Fibroblast of skin of left quadriceps (primary cell): ENCODE data around the gene MTRFR.

Experiments
- DNase-seq, 2 experiments: peaks; one replicate each; pipeline ENCODE4 v3.0.0-alpha.2; 2013; ENCODE audit warnings: low read depth in 2 of 2

Gene MTRFR

GRCh38 chr12:123270214-123271000, 37.2 kb downstream of the MTRFR start:
- DNase-seq: no peak

- DNase-seq: no peak
Measured at GRCh38 chr12:123271001-123271668, 37.9 kb downstream of the MTRFR start.

GRCh38 chr12:123273166-123273565, 39.9 kb downstream of the MTRFR start:
- no peak for DNase-seq

- no peak for DNase-seq
Measured at GRCh38 chr12:123278101-123278627, 44.9 kb downstream of the MTRFR start.

GRCh38 chr12:123280971-123281370, 47.7 kb downstream of the MTRFR start:
- no peak for DNase-seq

GRCh38 chr12:123282111-123282510, 48.9 kb downstream of the MTRFR start:
- no peak for DNase-seq

- DNase-seq: no peak
Measured at GRCh38 chr12:123283461-123283860, 50.2 kb downstream of the MTRFR start.

GRCh38 chr12:123284669-123285068, 51.4 kb downstream of the MTRFR start:
- DNase-seq: no peak

GRCh38 chr12:123286652-123287373, 53.6 kb downstream of the MTRFR start:
- no peak for DNase-seq

- DNase-seq: no peak
Measured at GRCh38 chr12:123288751-123289346, 55.6 kb downstream of the MTRFR start.

GRCh38 chr12:123289911-123290310, 56.7 kb downstream of the MTRFR start:
- no peak for DNase-seq

GRCh38 chr12:123293178-123293760, 60.0 kb downstream of the MTRFR start:
- DNase-seq: no peak

- no peak for DNase-seq
Measured at GRCh38 chr12:123305136-123305535, 71.9 kb downstream of the MTRFR start.

- no peak for DNase-seq
Measured at GRCh38 chr12:123306200-123306599, 73.0 kb downstream of the MTRFR start.
